Measurements from ENCODE around the gene ATXN7L1. TPM values are rescaled to one million over a fixed set of nuclear protein-coding genes. Genes with fewer than 3 reads are reported as not detected.

Gene ATXN7L1
- total and polyA plus RNA-seq, 2 of the 13 experiments (the other 11 are each of a cell fraction or from before 2014, with no cell fraction given) = 4.1 to 7.8 TPM

DNA sequence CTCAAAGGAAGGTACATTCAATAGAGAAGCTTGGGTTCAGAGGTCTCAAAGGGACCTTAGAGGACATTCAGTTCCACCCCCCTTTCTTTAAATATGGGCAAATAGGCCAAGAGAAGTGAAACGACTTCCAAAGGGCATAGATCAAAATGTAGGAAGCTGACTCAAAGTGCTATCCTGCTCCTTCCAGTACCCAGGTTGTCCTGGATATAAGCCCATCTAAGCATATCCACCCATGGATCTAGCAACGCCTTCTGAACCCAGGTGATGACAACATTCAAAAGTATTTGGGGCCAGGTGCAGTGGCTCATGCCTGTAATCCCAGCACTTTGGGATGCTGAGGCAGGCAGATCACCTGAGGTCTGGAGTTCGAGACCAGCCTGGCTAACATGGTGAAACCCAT lies 5.3 kb downstream of the ATXN7L1 start (continued):
- TF ChIP-seq, protein P1, sequence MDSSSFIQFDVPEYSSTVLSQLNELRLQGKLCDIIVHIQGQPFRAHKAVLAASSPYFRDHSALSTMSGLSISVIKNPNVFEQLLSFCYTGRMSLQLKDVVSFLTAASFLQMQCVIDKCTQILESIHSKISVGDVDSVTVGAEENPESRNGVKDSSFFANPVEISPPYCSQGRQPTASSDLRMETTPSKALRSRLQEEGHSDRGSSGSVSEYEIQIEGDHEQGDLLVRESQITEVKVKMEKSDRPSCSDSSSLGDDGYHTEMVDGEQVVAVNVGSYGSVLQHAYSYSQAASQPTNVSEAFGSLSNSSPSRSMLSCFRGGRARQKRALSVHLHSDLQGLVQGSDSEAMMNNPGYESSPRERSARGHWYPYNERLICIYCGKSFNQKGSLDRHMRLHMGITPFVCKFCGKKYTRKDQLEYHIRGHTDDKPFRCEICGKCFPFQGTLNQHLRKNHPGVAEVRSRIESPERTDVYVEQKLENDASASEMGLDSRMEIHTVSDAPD (CRISPR knock-in tag; IDR thresholded peaks at IDR 0.05) = no peak
- TF ChIP-seq ZNF879 (CRISPR knock-in tag; IDR thresholded peaks at IDR 0.05) (no peak), TCF7L2 (IDR thresholded peaks at IDR 0.05; ENCODE audit: low read depth, low read length) (no peak), ATRX (CRISPR knock-in tag; IDR thresholded peaks at IDR 0.05; ENCODE audit: borderline replicate concordance) (no peak), ZNF451 (CRISPR knock-in tag; IDR thresholded peaks at IDR 0.05) (no peak), ZNF646 (CRISPR knock-in tag; IDR thresholded peaks at IDR 0.05) (no peak), ZNF432 (CRISPR knock-in tag; IDR thresholded peaks at IDR 0.05; ENCODE audit: borderline replicate concordance) (no peak), ATM (IDR thresholded peaks at IDR 0.05; ENCODE audit: borderline replicate concordance) (no peak)
- TF ChIP-seq, protein P2, sequence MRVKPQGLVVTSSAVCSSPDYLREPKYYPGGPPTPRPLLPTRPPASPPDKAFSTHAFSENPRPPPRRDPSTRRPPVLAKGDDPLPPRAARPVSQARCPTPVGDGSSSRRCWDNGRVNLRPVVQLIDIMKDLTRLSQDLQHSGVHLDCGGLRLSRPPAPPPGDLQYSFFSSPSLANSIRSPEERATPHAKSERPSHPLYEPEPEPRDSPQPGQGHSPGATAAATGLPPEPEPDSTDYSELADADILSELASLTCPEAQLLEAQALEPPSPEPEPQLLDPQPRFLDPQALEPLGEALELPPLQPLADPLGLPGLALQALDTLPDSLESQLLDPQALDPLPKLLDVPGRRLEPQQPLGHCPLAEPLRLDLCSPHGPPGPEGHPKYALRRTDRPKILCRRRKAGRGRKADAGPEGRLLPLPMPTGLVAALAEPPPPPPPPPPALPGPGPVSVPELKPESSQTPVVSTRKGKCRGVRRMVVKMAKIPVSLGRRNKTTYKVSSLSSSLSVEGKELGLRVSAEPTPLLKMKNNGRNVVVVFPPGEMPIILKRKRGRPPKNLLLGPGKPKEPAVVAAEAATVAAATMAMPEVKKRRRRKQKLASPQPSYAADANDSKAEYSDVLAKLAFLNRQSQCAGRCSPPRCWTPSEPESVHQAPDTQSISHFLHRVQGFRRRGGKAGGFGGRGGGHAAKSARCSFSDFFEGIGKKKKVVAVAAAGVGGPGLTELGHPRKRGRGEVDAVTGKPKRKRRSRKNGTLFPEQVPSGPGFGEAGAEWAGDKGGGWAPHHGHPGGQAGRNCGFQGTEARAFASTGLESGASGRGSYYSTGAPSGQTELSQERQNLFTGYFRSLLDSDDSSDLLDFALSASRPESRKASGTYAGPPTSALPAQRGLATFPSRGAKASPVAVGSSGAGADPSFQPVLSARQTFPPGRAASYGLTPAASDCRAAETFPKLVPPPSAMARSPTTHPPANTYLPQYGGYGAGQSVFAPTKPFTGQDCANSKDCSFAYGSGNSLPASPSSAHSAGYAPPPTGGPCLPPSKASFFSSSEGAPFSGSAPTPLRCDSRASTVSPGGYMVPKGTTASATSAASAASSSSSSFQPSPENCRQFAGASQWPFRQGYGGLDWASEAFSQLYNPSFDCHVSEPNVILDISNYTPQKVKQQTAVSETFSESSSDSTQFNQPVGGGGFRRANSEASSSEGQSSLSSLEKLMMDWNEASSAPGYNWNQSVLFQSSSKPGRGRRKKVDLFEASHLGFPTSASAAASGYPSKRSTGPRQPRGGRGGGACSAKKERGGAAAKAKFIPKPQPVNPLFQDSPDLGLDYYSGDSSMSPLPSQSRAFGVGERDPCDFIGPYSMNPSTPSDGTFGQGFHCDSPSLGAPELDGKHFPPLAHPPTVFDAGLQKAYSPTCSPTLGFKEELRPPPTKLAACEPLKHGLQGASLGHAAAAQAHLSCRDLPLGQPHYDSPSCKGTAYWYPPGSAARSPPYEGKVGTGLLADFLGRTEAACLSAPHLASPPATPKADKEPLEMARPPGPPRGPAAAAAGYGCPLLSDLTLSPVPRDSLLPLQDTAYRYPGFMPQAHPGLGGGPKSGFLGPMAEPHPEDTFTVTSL (CRISPR knock-in tag; IDR thresholded peaks at IDR 0.05; ENCODE audit: borderline replicate concordance) = no peak
- TF ChIP-seq, protein P3, sequence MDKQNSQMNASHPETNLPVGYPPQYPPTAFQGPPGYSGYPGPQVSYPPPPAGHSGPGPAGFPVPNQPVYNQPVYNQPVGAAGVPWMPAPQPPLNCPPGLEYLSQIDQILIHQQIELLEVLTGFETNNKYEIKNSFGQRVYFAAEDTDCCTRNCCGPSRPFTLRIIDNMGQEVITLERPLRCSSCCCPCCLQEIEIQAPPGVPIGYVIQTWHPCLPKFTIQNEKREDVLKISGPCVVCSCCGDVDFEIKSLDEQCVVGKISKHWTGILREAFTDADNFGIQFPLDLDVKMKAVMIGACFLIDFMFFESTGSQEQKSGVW (CRISPR knock-in tag; IDR thresholded peaks at IDR 0.05; ENCODE audit: borderline replicate concordance) = no peak
